ENCODE results near the gene FECH.
"Not testable (repeated sequence)": the region's sequence is repeated elsewhere in the genome, so short reads cannot be mapped to it uniquely, and the experiment has no call there.

FECH gene

DNA sequence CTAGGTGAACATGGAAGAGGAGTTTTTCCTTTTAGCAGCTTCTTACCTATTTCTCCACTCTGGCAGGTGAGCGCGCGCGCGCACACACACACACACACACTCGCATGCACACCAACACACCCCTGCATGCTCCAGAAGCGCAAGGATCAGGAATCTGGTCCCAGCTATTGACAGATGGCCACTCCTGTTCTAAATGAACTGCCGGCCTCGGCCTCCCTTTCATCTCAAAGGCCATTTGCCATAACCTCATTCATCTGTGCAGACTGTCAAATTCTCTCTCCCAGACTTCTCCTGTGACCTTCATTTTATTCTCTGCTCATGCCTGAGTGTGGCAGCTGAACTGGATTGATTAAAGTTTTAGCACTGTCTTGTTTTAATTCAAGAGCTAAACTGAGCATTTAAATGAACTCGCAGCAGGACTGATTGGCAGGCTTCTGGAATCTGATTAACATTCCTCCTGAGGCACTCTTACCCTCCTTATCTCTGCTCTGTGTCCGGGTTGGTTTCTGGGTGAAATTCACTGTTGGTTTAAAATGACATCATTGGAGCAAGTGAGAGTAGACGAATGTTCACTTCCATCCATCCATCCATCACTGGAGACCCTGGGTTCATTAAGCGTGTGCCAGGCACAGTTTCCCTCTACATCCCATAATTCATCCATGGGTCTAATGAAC lies 58.8 kb downstream of the FECH start:
- DNase-seq: no peak

- no peak for DNase-seq
These were observed 63.1 kb downstream of the FECH start for GRCh38 chr18:57523171-57523956.

- not testable (repeated sequence) for DNase-seq
These were observed 64.2 kb downstream of the FECH start for GRCh38 chr18:57522348-57522747.

- DNase-seq: no peak
These were observed 66.7 kb downstream of the FECH start for GRCh38 chr18:57519668-57520424.

DNA sequence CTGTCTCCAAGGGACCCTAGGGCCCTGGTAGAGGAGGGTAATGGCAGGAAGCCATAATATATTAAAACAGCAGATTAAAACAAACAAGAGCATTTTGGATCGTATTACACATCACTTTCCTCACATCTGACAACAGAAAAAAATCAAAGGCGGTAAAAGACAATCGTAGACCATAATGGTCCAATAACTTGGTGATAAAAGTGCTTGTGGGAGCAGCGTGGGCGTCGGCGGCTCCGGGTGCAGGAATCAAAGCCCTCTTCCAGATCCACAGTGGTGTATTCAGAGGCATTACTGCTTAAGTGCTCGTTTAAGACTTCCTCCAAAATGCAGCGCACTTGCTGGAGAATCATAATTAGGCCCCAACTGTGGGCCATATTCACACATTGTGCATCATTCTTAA lies 68.0 kb downstream of the FECH start:
- DNase-seq: no peak

- DNase-seq: no peak
These were observed 70.4 kb downstream of the FECH start for GRCh38 chr18:57516056-57516455.

GRCh38 chr18:57505231-57505630 lies 81.3 kb downstream of the FECH start:
- DNase-seq: no peak

- DNase-seq: no peak
These were observed 83.9 kb downstream of the FECH start for GRCh38 chr18:57502624-57503023.

DNA sequence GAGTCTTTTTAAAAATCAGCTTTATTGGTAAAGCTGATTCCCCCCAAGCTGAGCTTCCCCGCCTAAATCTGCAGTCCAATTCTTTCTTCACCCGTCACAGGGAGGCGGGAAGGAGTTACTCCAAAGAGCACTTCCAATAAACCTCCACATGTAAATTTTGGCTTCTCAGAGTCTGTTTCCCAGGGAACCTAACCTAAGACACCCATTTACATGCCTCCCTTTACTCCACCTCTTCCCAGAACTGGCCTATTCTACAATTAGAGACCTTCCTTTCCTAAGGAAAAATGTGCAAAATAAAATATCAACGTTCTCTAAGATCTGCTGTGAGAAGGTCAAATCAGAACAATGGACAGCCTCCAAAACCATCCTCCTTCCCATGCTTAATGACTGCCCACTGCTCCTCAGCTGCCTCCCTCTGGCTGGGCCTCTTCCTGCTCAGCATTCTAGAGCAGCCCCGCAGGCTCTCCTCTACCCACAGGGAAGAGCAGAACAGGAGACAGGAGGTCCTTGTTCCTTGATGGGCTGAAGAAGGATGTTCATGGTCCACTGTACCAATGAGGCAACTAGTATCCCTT lies 87.7 kb downstream of the FECH start:
- DNase-seq: no peak
